ENCODE results near the gene FUBP3. TPM values are rescaled to one million over a fixed set of nuclear protein-coding genes. Genes with fewer than 3 reads are reported as not detected.

Gene FUBP3
- total RNA-seq, 4 donors from 2014 or later: 40.6 to 64.8 (median 46.4) TPM

DNA sequence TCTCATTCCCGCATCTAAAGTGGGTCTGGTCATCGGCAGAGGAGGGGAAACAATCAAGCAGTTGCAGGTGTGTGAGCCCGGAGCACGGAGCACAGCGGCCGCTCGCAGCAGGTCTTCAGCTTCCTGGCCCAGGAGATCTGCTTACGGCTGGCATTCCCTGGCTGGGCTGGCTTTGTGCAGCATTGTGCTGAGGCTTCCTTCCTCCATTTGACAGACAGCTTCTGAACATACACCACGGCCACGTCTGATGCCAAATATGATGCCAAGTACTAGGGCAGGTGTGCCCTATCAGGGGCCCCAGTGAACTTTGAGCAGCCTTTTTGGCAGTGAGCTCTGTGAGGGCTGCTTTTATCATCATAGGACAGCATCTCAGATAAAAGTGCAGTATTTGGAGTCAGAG, 37.1 kb downstream of the FUBP3 start:
- 74% methylated on average over 7 of the region's 10 CpGs for WGBS

DNA sequence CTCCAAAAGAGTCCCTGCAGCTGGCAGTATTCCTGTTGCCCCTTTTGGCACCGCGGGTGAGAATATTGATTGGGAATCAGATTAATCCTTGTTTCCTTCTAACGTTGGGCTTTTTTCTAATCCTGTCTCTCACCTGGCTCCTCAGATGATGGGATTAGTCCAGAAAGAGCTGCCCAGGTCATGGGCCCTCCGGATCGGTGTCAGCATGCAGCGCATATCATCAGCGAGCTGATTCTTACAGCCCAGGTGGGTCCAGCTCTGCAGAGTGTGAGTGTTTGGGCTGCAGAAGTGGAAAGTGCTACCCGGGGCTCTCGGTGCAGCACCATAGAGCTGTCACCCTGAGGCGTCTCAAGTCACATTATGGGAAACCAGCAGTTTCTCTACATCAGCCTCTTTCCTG, 44.1 kb downstream of the FUBP3 start:
- Histone ChIP-seq H3K36me3 (peaks cover 89 to 100% (median 98%) of the 10 kb centered on the region in 4 donors), H3K4me3 (no peak overlapping the region), H3K27ac (replicated peaks in 1 of 4) (no peak overlapping the region), H3K27me3 (no peaks in the 10 kb centered on the region), H3K9me3 (no peaks in the 10 kb centered on the region), H3K4me1 (peaks cover 0 to 3% (median 0%) of the 10 kb centered on the region in 4 donors)
- TF ChIP-seq, protein P1, sequence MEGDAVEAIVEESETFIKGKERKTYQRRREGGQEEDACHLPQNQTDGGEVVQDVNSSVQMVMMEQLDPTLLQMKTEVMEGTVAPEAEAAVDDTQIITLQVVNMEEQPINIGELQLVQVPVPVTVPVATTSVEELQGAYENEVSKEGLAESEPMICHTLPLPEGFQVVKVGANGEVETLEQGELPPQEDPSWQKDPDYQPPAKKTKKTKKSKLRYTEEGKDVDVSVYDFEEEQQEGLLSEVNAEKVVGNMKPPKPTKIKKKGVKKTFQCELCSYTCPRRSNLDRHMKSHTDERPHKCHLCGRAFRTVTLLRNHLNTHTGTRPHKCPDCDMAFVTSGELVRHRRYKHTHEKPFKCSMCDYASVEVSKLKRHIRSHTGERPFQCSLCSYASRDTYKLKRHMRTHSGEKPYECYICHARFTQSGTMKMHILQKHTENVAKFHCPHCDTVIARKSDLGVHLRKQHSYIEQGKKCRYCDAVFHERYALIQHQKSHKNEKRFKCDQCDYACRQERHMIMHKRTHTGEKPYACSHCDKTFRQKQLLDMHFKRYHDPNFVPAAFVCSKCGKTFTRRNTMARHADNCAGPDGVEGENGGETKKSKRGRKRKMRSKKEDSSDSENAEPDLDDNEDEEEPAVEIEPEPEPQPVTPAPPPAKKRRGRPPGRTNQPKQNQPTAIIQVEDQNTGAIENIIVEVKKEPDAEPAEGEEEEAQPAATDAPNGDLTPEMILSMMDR (IDR thresholded peaks at IDR 0.05): no peak
- TF ChIP-seq EP300 (IDR thresholded peaks at IDR 0.05) (no peak), POLR2AphosphoS5 (IDR thresholded peaks at IDR 0.05) (no peak), POLR2A (IDR thresholded peaks at IDR 0.05; ENCODE audit: low read depth) (no peak)
- intact Hi-C loops (cut with DNase I): no loop called here
- DNase-seq (ENCODE audit: extremely low spot score): no peak
- 96% methylated on average over 10 of the region's 10 CpGs for WGBS

More for the DNA sequence above, 37.1 kb downstream of the FUBP3 start:
- no peak overlapping the region for H3K4me3 ChIP-seq
- intact Hi-C loops (cut with DNase I): no loop called here
- no peak for DNase-seq (ENCODE audit: extremely low spot score)
- peaks cover 1 to 7% (median 3%) of the 10 kb centered on the region in 4 donors for H3K4me1 ChIP-seq
- no peak overlapping the region for H3K27ac ChIP-seq (replicated peaks in 1 of 4)
- H3K9me3 ChIP-seq: no peaks in the 10 kb centered on the region
- TF ChIP-seq EP300 (IDR thresholded peaks at IDR 0.05) (no peak), POLR2AphosphoS5 (IDR thresholded peaks at IDR 0.05) (no peak), POLR2A (IDR thresholded peaks at IDR 0.05; ENCODE audit: low read depth) (no peak)
- TF ChIP-seq, protein P1 (IDR thresholded peaks at IDR 0.05): no peak
- H3K36me3 ChIP-seq: peaks cover 65 to 99% (median 92%) of the 10 kb centered on the region in 4 donors
- no peaks in the 10 kb centered on the region for H3K27me3 ChIP-seq

DNA sequence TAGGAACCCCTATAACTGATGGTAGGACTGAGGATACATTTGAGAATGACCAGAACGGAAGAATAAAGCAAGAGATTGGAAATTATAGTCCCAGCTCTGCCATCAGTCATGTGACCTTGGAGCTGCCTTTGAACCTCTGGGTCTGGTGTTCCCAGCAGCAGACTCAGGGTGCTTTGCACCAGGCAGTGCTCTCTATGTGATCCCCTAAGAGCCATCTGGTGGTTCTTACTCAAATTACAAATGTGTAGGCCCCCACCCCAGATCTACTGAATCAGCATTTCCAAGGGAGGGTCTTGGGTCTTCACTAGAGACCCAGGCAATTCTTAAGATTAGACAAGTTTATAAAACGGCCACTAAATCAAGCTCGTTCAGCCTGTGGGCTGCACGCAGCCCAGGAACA, 44.8 kb downstream of the FUBP3 start:
- Histone ChIP-seq H3K4me3 (no peak overlapping the region), H3K36me3 (peaks cover 82 to 100% (median 97%) of the 10 kb centered on the region in 4 donors), H3K27ac (replicated peaks in 1 of 4) (no peak overlapping the region), H3K27me3 (no peaks in the 10 kb centered on the region), H3K4me1 (peaks cover 0 to 3% (median 0%) of the 10 kb centered on the region in 4 donors), H3K9me3 (no peaks in the 10 kb centered on the region)
- intact Hi-C loops (cut with DNase I): no loop called here
- no peak for DNase-seq (ENCODE audit: extremely low spot score)
- WGBS: 95% methylated on average over 4 of the region's 4 CpGs
- no peak for TF ChIP-seq POLR2AphosphoS5 (IDR thresholded peaks at IDR 0.05)
- TF ChIP-seq POLR2A (IDR thresholded peaks at IDR 0.05; ENCODE audit: low read depth): no peak
- TF ChIP-seq, protein P1 (IDR thresholded peaks at IDR 0.05): no peak
- no peak for TF ChIP-seq EP300 (IDR thresholded peaks at IDR 0.05)

DNA sequence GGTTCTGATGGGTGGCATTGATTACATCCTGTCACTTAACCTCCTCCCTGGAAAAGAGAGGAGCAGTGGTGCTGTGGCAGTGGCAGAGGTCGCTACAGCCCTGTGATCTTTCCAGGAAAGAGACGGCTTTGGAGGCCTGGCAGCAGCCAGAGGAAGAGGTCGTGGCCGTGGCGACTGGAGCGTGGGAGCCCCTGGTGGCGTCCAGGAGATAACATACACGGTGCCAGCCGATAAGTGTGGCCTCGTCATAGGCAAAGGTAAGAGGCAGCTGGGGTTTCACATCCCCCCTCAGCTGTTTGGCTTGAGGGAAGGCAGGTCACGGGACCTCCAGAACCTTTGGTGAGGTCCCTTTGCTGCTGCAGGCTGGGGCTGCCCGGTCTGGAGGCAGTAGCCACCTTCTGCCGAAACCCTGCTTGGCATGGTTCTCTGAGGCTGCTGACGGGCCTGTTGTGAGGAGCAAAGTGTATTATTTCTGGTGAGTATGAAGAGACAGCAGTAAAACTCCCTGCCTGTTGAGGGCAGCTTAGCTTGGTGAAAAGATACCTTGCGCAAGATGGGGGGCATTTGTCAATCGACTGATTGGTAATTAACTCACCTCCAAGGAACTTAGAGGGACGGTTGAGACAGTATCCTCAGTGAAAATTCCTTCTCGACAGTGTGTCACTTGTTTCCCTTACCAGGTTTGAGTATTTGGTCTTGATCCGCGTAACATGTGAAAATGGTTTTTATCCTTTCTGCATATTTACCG, 47.0 kb downstream of the FUBP3 start:
- 77% methylated on average over 17 of the region's 21 CpGs for WGBS
- intact Hi-C loops (cut with DNase I): no loop called here
- peaks cover 78 to 100% (median 98%) of the 10 kb centered on the region in 4 donors for H3K36me3 ChIP-seq
- DNase-seq (ENCODE audit: extremely low spot score): no peak
- no peak overlapping the region for H3K4me3 ChIP-seq
- TF ChIP-seq, protein P1 (IDR thresholded peaks at IDR 0.05): no peak
- TF ChIP-seq EP300 (IDR thresholded peaks at IDR 0.05) (no peak), POLR2A (IDR thresholded peaks at IDR 0.05; ENCODE audit: low read depth) (no peak), POLR2AphosphoS5 (IDR thresholded peaks at IDR 0.05) (no peak)
- H3K27ac ChIP-seq (replicated peaks in 1 of 4): no peak overlapping the region
- H3K9me3 ChIP-seq: no peaks in the 10 kb centered on the region
- H3K4me1 ChIP-seq: peaks cover 0 to 22% (median 0%) of the 10 kb centered on the region in 4 donors
- no peaks in the 10 kb centered on the region for H3K27me3 ChIP-seq
